Liver (tissue), 3 donors: Measurements from ENCODE around the gene FYTTD1.

ENCODE experiments used
- ATF3 ChIP-seq: IDR thresholded peaks from 2 replicates; pipeline ENCODE4 v1.6.1; 2016; ENCODE audit warnings: antibody characterized with exemption
- FOXA2 ChIP-seq: IDR thresholded peaks from 2 replicates; pipeline ENCODE4 v1.6.1; 2016; ENCODE audit warnings: antibody characterized with exemption
- GABPA ChIP-seq, 2 donors: IDR thresholded peaks in 1 of 2; conservative IDR thresholded peaks in 1 of 2; 2 replicates each; pipeline ENCODE4 v1.6.1; 2016; ENCODE audit warnings: antibody characterized with exemption in 2 of 2, mild to moderate bottlenecking in 1 of 2, moderate library complexity in 1 of 2
- HNF4A ChIP-seq, 2 donors: conservative IDR thresholded peaks; 2 replicates each; pipeline ENCODE4 v1.6.1; 2016; ENCODE audit warnings: antibody characterized with exemption in 2 of 2, mild to moderate bottlenecking in 2 of 2
- JUND ChIP-seq, 2 donors: IDR thresholded peaks; 2 replicates each; pipeline ENCODE4 v1.6.1; 2016; ENCODE audit warnings: antibody characterized with exemption in 2 of 2
- TAF1 ChIP-seq: conservative IDR thresholded peaks from 2 replicates; pipeline ENCODE4 v1.6.1; 2016; ENCODE audit warnings: antibody characterized with exemption, mild to moderate bottlenecking
- TF ChIP-seq, protein P1 (sequence below): fragments of 150-350 bp; IDR thresholded peaks from 2 replicates; pipeline ENCODE4 v1.5.1; 2017; ENCODE audit warnings: improper control_type of control experiment, low read depth, low read length; ENCODE audit not compliant: missing input control
- donor health status: healthy.
- donor health status: healthy.

DNA sequence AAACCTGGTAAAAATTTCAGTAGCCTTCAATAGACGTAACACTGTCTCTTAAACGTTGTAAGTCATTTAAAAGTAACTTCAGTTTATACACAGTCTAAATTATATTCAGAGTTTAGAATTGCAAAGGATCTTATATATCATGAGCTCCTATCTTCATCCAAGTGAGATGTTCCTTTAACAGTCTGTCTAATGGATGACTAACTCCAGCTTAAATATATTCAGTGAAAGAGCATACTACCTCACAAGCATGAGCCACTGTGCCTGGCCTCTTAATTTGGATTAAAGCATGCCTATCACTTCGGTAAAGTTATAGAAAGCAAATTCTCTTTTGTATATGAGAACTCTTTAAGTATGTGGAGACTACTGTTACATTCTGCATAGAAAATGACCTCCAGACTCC lies 7.0 kb downstream of the FYTTD1 start:
- TF ChIP-seq ATF3 (no peak), TAF1 (no peak), FOXA2 (no peak), GABPA (IDR thresholded peaks at IDR 0.05 in 1 of 2, conservative IDR thresholded peaks at IDR 0.05 in 1 of 2) (no peak), HNF4A (conservative IDR thresholded peaks at IDR 0.05) (no peak), JUND (IDR thresholded peaks at IDR 0.05) (no peak)
- TF ChIP-seq, protein P1, sequence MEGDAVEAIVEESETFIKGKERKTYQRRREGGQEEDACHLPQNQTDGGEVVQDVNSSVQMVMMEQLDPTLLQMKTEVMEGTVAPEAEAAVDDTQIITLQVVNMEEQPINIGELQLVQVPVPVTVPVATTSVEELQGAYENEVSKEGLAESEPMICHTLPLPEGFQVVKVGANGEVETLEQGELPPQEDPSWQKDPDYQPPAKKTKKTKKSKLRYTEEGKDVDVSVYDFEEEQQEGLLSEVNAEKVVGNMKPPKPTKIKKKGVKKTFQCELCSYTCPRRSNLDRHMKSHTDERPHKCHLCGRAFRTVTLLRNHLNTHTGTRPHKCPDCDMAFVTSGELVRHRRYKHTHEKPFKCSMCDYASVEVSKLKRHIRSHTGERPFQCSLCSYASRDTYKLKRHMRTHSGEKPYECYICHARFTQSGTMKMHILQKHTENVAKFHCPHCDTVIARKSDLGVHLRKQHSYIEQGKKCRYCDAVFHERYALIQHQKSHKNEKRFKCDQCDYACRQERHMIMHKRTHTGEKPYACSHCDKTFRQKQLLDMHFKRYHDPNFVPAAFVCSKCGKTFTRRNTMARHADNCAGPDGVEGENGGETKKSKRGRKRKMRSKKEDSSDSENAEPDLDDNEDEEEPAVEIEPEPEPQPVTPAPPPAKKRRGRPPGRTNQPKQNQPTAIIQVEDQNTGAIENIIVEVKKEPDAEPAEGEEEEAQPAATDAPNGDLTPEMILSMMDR, result no peak
